Activated T-helper 17 cell treated with anti-CD3 and anti-CD28 coated beads, Interleukin-2, amount 50 U/mL, for 72 hours (primary cell): Measurements from ENCODE around the gene ASTN2. TPM values are rescaled to one million over a fixed set of nuclear protein-coding genes. Genes with fewer than 3 reads are reported as not detected.

ENCODE experiments used
- ATAC-seq: fragments of 150-1000 bp; cut with Tn5 transposase; replicated peaks from 2 replicates; pipeline ENCODE4 v1.10.0; 2021; ENCODE audit warnings: mild to moderate bottlenecking, moderate library complexity
- H3K27ac Mint-ChIP-seq: one replicate; pipeline ENCODE4 v1.8.0; 2022; ENCODE audit warnings: mixed read lengths
- H3K27me3 Mint-ChIP-seq: one replicate; pipeline ENCODE4 v1.8.0; 2022; ENCODE audit warnings: mixed read lengths
- H3K36me3 Mint-ChIP-seq: one replicate; pipeline ENCODE4 v1.8.0; 2022; ENCODE audit warnings: low read depth, mild to moderate bottlenecking, mixed read lengths
- H3K4me1 Mint-ChIP-seq: one replicate; pipeline ENCODE4 v1.8.0; 2022; ENCODE audit warnings: mixed read lengths
- H3K4me3 Mint-ChIP-seq: one replicate; pipeline ENCODE4 v1.8.0; 2022; ENCODE audit warnings: mild to moderate bottlenecking, mixed read lengths
- H3K9me3 Mint-ChIP-seq: one replicate; pipeline ENCODE4 v1.8.0; 2022; ENCODE audit warnings: mixed read lengths
- total RNA-seq, 2 donors: library from RNA; stranded (reverse); gene quantifications; one replicate each; pipeline ENCODE4 v1.2.3, GENCODE V29; 2022

ASTN2 gene
- total RNA-seq, 2 donors from 2014 or later = 3.3 to 5.4 TPM

DNA sequence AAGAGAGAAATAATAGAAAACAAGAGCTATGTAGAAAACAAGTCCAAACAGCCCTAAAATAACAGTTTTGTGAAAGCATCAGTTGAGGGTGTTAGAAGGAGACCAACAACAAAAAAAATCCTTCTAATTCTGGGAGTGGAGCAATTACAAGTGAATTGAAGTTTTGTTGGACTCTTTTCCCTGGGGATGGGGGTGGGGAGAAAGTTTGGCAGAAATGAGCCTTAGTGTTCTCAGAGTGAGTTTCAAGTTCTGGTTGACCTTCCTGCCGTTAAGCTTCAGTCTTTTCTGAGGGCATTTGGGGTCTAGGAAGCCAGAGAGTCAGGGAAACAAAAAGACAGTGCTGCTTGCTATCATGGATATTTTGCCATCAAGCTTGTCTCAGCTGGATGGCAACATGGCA is 834.0 kb downstream of the ASTN2 start:
- Mint-ChIP-seq H3K27me3 (no peaks in the 10 kb centered on the region), H3K27ac (no peak overlapping the region), H3K4me3 (no peak overlapping the region), H3K9me3 (no peaks in the 10 kb centered on the region), H3K36me3 (no peaks in the 10 kb centered on the region), H3K4me1 (no peaks in the 10 kb centered on the region)
- ATAC-seq = no peak

DNA sequence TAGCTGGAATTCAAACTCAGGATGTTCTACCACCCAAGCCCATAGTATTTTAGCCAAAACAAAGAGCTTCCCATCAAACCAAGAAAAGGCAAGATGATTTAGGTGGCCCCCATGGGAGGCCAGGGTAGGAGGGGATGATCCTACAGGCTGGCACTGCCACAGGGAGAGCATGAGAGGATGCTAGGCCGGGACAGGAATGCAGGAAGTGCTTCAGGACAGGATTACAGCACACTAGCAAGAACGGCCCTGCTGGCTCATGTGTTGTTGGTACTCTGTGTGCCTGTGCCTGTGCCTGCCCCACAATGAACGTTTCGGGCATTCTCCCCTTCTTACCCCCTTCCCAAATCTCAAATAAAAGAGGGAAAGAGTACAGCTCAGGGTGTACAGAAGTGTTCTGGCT is 838.5 kb downstream of the ASTN2 start:
- Mint-ChIP-seq H3K9me3 (no peaks in the 10 kb centered on the region), H3K4me1 (no peaks in the 10 kb centered on the region), H3K27me3 (no peaks in the 10 kb centered on the region), H3K27ac (no peak overlapping the region), H3K4me3 (no peak overlapping the region), H3K36me3 (no peaks in the 10 kb centered on the region)
- ATAC-seq = no peak

DNA sequence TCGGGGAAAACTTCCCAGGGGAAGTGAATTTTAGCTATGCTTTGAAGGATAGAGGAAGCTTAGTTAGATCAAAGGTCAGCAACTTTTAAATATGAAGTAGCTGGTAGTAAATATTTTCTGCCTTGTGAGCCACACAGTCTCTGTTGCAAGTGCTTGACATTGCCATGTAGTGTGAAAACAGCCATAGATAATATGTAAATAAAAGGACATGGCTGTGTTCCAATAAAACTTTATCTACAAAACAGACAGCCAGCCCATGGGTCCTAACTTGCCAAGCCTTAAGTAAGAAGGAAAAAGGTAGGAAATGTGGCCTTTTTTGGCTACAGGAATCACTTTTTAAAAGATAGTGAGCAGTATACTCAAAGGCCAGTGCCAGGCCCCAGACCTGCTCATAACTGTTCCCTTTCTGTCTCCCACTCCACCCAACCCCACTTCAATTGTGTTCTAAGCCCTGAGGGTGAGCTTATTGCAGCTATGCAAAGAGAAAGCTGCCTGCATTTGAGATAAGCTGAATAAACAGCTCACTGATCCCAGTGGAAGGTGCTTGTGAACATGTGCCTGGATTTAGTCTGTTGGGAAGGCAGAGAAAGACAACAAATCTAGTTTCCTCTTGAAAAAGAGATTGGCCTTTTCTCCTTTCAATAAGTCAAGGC is 840.7 kb downstream of the ASTN2 start:
- Mint-ChIP-seq H3K4me3 (no peak overlapping the region), H3K27me3 (no peaks in the 10 kb centered on the region), H3K27ac (no peak overlapping the region), H3K4me1 (no peaks in the 10 kb centered on the region), H3K9me3 (no peaks in the 10 kb centered on the region), H3K36me3 (no peaks in the 10 kb centered on the region)
- ATAC-seq = no peak

DNA sequence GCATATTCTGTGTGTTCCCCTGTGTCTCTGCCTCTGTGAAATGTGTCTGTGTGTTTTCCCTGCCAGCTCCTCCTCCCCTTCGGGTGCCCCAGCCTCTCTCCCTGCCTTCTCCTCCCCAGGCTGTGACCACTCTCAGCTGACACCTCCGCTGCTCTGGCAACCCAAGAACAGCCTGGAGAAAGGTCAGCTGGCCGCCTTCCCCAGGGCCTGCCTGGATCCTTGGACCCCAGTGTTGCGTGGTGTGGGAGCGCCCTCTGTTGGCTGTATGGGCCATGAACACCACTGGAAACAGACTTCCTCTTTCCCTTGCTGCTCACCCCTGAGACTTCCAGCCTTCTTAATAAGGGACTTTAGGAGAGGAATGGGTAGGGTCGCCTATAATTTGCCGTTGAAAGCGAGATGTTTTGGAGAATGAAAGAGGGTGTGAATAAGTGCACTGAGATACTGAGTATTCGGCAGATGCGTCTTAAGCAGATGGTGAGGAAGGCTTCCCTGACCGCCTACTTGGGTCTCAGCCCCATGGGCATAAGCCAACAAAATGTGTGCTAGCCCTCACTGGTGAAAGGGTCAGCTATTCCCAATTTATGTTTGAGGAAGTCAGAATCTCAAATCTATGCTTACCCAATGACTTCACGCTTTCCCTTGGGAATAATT is 842.6 kb downstream of the ASTN2 start:
- no peaks in the 10 kb centered on the region for H3K4me1 Mint-ChIP-seq
- ATAC-seq = no peak
- no peaks in the 10 kb centered on the region for H3K9me3 Mint-ChIP-seq
- H3K4me3 Mint-ChIP-seq = no peak overlapping the region
- H3K27me3 Mint-ChIP-seq = no peaks in the 10 kb centered on the region
- H3K27ac Mint-ChIP-seq = no peak overlapping the region
- no peaks in the 10 kb centered on the region for H3K36me3 Mint-ChIP-seq

DNA sequence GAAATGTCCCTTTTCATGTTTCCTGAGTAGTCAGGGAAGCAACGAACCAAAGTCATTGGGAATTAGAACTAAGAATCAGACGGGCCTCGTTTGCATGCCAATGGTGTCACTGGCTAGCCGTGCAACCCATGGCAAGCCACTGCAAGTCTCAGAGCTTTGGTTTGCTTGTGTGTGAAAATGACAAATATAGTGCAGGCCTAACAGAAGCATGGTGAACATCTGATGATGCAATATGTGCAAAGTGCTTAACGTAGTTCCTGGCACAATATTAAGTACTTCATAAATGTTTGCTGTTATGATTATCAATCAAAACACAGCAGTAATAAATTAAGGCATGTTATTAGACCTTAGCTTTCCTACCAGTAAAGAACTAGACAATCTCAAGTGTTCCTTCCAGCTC is 845.7 kb downstream of the ASTN2 start:
- ATAC-seq = no peak
- H3K9me3 Mint-ChIP-seq = peaks cover 6% of the 10 kb centered on the region
- no peaks in the 10 kb centered on the region for H3K36me3 Mint-ChIP-seq
- H3K27me3 Mint-ChIP-seq = no peaks in the 10 kb centered on the region
- H3K4me3 Mint-ChIP-seq = no peak overlapping the region
- H3K27ac Mint-ChIP-seq = no peak overlapping the region
- H3K4me1 Mint-ChIP-seq = no peaks in the 10 kb centered on the region

DNA sequence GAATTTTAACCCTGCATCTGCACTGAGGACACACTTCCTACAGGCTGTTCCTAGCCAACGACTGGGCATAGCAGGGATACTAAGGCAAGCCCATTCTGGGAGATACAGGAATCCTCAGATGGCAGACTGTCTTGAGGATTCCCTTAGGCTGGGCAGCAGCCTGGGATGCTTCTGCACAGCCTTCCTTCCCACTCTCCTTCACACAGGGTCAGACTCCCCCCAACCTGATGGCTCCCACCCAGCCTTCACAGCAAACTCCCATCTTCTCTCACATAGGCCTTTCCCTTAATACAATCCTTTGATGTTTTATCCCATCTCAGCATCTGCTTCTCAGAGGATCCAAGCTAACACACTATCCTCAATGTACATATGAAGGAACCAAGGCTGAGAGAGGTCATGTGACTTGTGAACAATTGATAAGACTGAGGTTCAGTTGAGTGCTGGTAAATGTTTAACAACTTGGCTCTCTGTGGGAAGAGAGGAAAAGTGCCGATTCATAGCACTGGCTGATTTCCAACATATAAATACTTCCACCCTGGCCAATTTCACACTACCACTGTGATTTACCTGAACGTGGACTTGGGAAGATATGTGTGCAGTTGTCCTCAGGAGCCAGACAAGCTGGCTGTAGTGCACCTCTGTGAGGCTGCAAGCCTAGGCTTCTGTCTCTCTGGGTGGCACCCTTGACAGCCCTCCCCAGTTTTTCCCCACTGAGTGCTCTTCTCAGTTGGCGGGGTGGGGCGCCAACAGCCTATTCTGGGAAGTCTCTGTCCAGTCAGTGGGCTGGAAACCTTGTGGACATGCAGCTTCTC is 848.0 kb downstream of the ASTN2 start:
- H3K27ac Mint-ChIP-seq = no peak overlapping the region
- peaks cover 6% of the 10 kb centered on the region for H3K9me3 Mint-ChIP-seq
- ATAC-seq = no peak
- H3K27me3 Mint-ChIP-seq = no peaks in the 10 kb centered on the region
- no peaks in the 10 kb centered on the region for H3K36me3 Mint-ChIP-seq
- no peaks in the 10 kb centered on the region for H3K4me1 Mint-ChIP-seq
- H3K4me3 Mint-ChIP-seq = no peak overlapping the region

DNA sequence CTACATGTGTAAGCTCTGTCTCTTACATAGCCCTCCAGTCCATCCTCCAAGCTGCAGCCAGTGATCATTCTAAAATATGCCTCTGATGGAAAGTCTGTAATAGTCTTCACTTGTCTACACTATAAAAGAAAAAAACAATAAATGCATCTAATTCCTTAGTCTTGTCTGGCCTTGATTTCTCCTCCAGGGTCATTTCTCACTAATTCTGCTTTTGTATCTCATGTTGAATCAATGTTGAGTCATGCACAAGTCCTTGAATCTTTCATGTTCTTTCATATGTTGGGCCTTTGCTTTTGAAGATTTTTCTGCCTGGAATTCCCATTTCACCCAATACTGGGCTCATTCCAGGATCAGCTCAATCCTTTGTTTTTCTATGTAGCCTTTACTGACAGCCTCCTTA is 848.9 kb downstream of the ASTN2 start:
- Mint-ChIP-seq H3K27me3 (no peaks in the 10 kb centered on the region), H3K4me3 (no peak overlapping the region), H3K4me1 (no peaks in the 10 kb centered on the region), H3K36me3 (no peaks in the 10 kb centered on the region), H3K9me3 (peaks cover 6% of the 10 kb centered on the region), H3K27ac (no peak overlapping the region)
- no peak for ATAC-seq

DNA sequence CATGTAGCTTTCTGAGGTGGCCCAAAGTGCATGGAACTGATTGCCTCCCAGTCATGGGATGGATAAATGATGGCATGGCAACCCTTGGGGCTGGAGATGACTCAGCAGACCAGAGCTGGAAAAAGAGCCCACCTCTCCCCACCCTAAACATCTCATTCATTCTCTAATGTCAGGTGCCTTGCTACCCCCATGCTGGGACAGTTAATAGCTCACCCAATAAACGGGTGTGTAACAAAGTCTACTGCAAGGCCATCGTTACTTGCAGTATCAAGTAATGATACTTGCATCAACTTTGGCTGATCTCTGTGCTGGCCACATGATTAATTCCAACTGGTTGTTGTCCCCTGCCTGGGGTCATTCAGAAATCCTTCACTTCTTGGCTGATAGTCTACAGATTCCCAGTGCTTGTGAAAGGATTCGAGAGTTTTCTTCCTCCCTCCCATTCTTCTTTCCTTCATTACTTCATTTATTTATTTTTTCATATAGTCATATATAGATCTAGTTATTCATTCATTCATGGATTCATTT is 850.5 kb downstream of the ASTN2 start:
- H3K36me3 Mint-ChIP-seq = no peaks in the 10 kb centered on the region
- no peaks in the 10 kb centered on the region for H3K4me1 Mint-ChIP-seq
- H3K4me3 Mint-ChIP-seq = no peak overlapping the region

DNA sequence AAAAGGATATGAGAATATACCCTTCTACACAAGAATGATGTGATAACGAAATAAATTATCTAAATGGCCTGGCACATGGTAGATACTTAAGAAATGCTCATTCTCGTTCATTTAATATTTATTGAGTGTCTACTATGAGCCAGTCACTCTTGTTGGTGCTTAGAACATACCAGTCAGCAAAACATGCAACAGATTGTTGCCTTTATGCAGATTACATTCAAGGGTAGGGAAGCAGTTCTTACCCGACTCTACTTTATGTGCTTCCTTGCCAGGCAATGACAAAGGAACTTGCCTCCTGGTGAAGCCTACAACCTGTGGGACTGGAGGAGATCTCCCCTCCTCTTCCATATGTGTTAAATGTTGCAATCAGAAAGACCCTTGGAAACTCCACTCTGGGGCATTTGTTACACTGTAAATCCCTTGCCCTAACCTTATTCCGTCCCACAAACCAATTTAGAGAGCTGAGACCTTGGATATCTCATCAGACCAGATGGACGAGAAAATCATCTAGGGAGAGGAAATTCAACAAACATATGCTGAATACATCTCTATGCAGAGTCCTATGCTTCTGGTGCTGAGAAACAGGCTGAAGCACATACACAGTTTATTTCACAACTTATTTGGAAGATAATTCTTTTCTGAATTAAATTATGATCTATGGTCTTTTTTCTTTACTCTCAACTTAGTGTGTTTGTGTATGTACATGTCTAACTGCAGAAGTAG is 855.9 kb downstream of the ASTN2 start:
- Mint-ChIP-seq H3K27me3 (no peaks in the 10 kb centered on the region), H3K4me3 (no peak overlapping the region), H3K36me3 (no peaks in the 10 kb centered on the region), H3K4me1 (no peaks in the 10 kb centered on the region), H3K27ac (no peak overlapping the region), H3K9me3 (no peaks in the 10 kb centered on the region)
- no peak for ATAC-seq

More for the DNA sequence above, 850.5 kb downstream of the ASTN2 start:
- no peak overlapping the region for H3K27ac Mint-ChIP-seq
- H3K9me3 Mint-ChIP-seq = peaks cover 6% of the 10 kb centered on the region
- no peaks in the 10 kb centered on the region for H3K27me3 Mint-ChIP-seq
- no peak for ATAC-seq

DNA sequence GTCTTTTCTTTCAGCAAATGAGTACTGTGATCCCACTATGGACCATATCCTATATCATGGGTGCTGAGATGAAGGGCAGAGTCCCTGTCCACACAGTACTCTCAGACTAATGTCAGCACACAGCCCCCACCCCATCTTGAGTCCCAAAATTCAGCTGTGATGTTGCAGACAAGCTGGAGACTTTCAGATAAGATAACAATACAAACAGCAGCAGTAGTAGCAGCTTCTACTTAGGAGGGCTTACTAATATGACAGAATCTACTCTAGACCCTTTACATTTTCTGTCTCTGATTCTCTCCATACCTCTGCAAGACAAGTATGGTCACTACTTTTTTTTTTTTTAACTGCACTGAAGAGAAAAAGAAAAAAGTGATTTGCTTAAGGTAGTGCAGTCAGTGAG is 856.8 kb downstream of the ASTN2 start:
- Mint-ChIP-seq H3K9me3 (no peaks in the 10 kb centered on the region), H3K4me3 (no peak overlapping the region), H3K27ac (no peak overlapping the region), H3K27me3 (no peaks in the 10 kb centered on the region), H3K36me3 (no peaks in the 10 kb centered on the region), H3K4me1 (no peaks in the 10 kb centered on the region)
- no peak for ATAC-seq

DNA sequence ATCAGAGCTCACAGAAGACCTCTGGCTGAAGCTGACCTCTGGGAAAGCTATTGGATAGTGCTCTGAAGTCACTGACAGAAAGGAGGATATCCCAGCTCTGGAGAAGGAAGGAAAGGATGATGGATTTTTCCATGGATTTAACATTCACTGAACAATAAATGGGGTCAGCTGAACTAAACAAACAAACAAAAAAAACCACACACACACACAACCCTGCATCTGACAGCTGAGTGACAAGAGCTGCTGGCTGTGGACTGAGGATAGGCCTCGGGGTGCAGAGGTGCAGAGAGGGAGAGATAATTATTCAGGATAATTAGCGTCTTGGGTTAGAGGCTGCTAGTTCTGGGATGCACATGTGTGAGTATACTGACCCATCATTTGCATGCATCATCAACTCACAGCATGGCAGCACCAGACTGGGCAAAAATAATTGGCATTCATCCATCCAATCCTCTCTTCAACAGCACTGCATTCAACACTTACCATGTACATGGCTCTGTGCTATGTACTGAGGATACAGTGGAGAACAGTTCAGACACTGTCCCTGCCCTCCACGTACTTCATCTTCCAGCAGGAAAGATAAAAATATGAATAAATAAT is 859.2 kb downstream of the ASTN2 start:
- H3K4me1 Mint-ChIP-seq = no peaks in the 10 kb centered on the region
- H3K9me3 Mint-ChIP-seq = no peaks in the 10 kb centered on the region
- no peaks in the 10 kb centered on the region for H3K36me3 Mint-ChIP-seq
- no peak for ATAC-seq
- no peaks in the 10 kb centered on the region for H3K27me3 Mint-ChIP-seq
- no peak overlapping the region for H3K27ac Mint-ChIP-seq
- no peak overlapping the region for H3K4me3 Mint-ChIP-seq

DNA sequence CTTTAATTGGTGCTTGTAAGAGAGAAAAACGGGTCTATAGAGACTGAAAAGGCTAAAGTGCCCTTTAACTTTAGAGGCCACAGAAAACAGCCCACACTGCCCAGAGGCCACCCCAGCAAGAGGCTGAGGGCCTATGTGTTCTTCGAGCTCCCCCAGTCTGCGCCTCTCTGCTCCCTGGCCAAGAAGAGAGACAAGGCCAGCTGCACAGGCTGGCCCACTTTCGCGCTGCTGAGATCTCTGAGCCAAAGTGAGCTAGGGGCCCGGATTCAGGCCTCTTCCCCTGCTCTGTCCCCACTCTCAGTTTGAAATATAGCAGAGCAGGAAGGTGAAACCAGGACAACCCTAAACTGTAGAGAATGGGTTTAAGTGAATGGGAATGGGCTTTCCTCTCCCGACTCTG is 859.7 kb downstream of the ASTN2 start:
- Mint-ChIP-seq H3K36me3 (no peaks in the 10 kb centered on the region), H3K4me1 (no peaks in the 10 kb centered on the region), H3K4me3 (no peak overlapping the region), H3K27me3 (no peaks in the 10 kb centered on the region), H3K27ac (no peak overlapping the region), H3K9me3 (no peaks in the 10 kb centered on the region)
- no peak for ATAC-seq

DNA sequence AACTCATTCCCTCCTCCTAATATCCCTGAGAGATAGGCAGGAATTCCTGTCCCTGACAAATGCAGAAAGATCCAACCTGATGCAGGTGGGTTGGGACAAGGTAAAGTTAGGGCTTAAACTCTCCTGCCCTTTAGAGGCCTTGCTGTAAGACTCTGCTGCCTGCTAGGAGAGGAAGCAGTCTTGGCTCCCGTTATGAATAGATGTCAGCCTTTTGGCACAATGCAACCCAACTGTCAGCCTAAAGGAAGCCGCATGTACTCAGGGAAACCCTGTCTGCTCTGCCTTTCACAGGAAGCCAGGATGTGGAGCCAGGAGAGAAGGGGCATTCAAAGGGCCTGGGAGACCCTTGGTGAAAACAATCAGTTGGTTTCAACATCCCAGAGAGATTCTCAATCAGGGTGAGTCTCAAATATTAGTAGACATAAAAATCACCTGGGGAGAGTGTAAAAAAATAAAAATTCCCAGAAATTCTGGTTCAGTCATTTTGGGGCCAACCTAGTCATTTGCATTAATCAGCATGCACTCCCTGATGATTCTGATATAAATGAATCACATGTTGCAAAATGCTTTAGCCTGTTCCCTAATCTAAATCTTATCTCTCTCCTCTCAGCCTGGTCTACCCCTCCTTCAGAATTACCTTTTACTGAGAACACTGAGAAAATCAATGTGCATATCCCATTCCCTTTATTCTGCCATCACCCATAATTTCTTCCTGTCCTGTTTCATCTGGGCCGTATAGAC is 864.0 kb downstream of the ASTN2 start:
- no peaks in the 10 kb centered on the region for H3K27me3 Mint-ChIP-seq
- ATAC-seq = no peak
- H3K27ac Mint-ChIP-seq = no peak overlapping the region
- no peaks in the 10 kb centered on the region for H3K4me1 Mint-ChIP-seq
- no peaks in the 10 kb centered on the region for H3K9me3 Mint-ChIP-seq
- H3K4me3 Mint-ChIP-seq = no peak overlapping the region
- H3K36me3 Mint-ChIP-seq = no peaks in the 10 kb centered on the region
